NCI-H345 (cell line): ENCODE data around the gene FRMD4A.
"Not testable (repeated sequence)": the region's sequence is repeated elsewhere in the genome, so short reads cannot be mapped to it uniquely, and the experiment has no call there.

Source experiments
- DNase-seq: peaks from one replicate; lab custom pipeline; 2025; lab: John Stamatoyannopoulos, UW

The FRMD4A gene

GRCh38 chr10:13716081-13717071, 614.3 kb downstream of the FRMD4A start:
- DNase-seq = no peak

- DNase-seq = not testable (repeated sequence)
These were observed 615.1 kb downstream of the FRMD4A start for GRCh38 chr10:13715596-13715995.

- no peak for DNase-seq
These were observed 615.6 kb downstream of the FRMD4A start for GRCh38 chr10:13715100-13715499.

- DNase-seq = no peak
These were observed 617.7 kb downstream of the FRMD4A start for GRCh38 chr10:13712837-13713581.

GRCh38 chr10:13712476-13712836, 618.3 kb downstream of the FRMD4A start:
- no peak for DNase-seq

GRCh38 chr10:13711291-13711690, 619.4 kb downstream of the FRMD4A start:
- DNase-seq = no peak

- DNase-seq = no peak
These were observed 620.6 kb downstream of the FRMD4A start for GRCh38 chr10:13709931-13710650.

GRCh38 chr10:13708256-13708990, 622.3 kb downstream of the FRMD4A start:
- DNase-seq = no peak

GRCh38 chr10:13707156-13707881, 623.4 kb downstream of the FRMD4A start:
- no peak for DNase-seq

GRCh38 chr10:13706604-13707003, 624.1 kb downstream of the FRMD4A start:
- no peak for DNase-seq

GRCh38 chr10:13706175-13706574, 624.5 kb downstream of the FRMD4A start:
- no peak for DNase-seq

GRCh38 chr10:13705526-13706174, 625.1 kb downstream of the FRMD4A start:
- no peak for DNase-seq

- DNase-seq = no peak
These were observed 625.8 kb downstream of the FRMD4A start for GRCh38 chr10:13704964-13705363.

- DNase-seq = no peak
These were observed 626.7 kb downstream of the FRMD4A start for GRCh38 chr10:13703997-13704536.

- no peak for DNase-seq
These were observed 627.5 kb downstream of the FRMD4A start for GRCh38 chr10:13703101-13703818.

GRCh38 chr10:13701157-13701919, 629.4 kb downstream of the FRMD4A start:
- no peak for DNase-seq

- no peak for DNase-seq
These were observed 630.1 kb downstream of the FRMD4A start for GRCh38 chr10:13700473-13701144.

GRCh38 chr10:13699216-13699615, 631.5 kb downstream of the FRMD4A start:
- DNase-seq = no peak
